Transverse colon (tissue), 4 donors: ENCODE results near the gene SELENOP.

Source experiments
- CTCF ChIP-seq, 5 experiments: fragments of 200-600 bp in 3 of 5; fragments of 450-650 bp in 2 of 5; sonication (generic) in 3 of 5; IDR thresholded peaks; 1 replicate in 2 of 5; 2 replicates in 3 of 5; pipeline ENCODE4 v1.5.1; 2016 to 2017; ENCODE audit warnings: antibody characterized with exemption in 5 of 5, inconsistent platforms in 3 of 5, mild to moderate bottlenecking in 2 of 5, moderate library complexity in 1 of 5
- POLR2A ChIP-seq: fragments of 450-650 bp; IDR thresholded peaks from one replicate; pipeline ENCODE4 v1.6.1; 2016; ENCODE audit warnings: antibody characterized with exemption, mild to moderate bottlenecking, moderate library complexity
- POLR2AphosphoS5 ChIP-seq, 3 donors: sonication (generic); formaldehyde crosslinking; IDR thresholded peaks; one replicate each; pipeline ENCODE4 v1.6.1; 2016; ENCODE audit warnings: antibody characterized with exemption in 3 of 3

DNA sequence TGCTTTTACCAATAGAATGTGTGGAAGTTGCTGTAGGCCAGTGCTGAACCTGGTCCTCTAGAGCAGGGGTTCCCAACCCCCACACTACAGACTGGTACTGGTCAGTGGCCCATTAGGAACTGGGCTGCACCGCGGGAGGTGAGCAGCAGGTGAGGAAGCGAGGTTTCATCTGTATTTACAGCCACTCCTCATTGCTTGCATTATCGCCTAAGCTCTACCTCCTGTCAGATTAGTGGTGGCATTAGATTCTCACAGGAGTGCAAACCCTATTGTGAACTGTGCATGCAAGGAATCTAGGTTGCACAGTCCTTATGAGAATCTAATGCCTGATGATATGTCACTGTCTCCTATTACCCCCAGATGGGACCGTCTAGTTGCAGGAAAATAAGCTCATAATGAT is 61.2 kb downstream of the SELENOP start:
- TF ChIP-seq POLR2AphosphoS5 (IDR thresholded peaks at IDR 0.05): no peak
- no peak for TF ChIP-seq CTCF (IDR thresholded peaks at IDR 0.05)
- TF ChIP-seq POLR2A: no peak
